SKM-1 (cell line): ENCODE data around the gene SLC1A7.

Experiments
- DNase-seq: peaks from one replicate; lab custom pipeline; 2025; ENCODE audit not compliant: unreplicated experiment; lab: John Stamatoyannopoulos, UW

SLC1A7 gene

DNA sequence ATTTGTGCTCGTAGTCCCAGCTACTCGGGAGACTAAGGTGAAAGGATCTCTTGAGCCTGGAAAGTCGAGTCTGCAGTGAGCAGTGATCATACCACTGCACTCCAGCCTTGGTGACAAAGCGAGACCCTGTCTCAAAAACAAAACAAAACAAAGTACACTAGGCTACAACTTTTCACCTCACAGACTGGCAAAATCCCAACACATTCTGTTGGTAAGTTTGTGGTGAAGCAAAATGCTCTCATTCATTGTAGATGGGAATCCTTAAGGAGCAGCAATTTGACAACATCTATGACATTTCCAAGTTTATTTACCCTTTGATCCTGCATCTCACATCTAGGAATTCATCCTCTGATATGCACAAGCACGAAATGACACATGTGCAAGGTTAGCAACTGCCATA is 20.2 kb upstream of the SLC1A7 start:
- no peak for DNase-seq

DNA sequence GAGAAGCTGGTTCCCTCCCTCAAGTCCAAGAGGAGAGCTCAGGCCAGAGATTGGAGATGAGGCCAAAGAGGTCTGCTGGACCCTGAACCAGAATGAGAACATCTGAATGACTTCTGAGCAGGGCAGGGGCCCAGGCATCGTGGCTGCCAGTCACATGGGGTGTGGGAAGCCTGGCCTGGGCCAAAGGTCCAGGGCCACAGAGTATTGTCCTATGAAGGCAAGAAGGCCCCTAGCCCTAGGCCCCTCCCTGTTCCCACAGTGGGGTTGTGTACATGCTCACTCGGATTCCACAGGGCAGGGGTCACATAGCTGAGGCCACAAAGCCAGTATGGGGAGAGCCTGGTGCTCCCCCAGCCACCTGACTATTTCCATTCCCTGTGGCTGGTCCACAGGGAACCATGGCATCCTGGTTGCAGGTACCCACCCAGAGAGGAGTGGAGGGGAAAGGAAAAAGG is 18.5 kb upstream of the SLC1A7 start:
- no peak for DNase-seq

DNA sequence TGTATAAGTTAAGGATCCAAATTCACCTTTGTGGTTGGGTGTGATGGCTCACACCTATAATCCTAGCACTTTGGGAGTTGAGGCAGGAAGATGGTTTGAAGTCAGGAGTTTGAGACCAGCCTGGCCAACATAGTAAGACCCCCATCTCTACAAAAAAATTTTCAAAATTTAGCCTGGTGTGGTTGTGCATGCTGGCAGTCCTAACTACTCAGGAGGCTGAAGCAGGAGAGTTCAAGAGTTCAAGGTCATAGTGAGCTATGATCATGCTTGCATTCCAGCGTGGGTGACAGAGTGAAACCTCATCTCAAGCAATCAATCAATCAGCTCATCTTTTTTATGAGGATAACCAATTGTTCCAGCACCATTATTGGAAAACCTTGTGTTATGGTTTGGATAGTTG is 16.5 kb upstream of the SLC1A7 start:
- no peak for DNase-seq

DNA sequence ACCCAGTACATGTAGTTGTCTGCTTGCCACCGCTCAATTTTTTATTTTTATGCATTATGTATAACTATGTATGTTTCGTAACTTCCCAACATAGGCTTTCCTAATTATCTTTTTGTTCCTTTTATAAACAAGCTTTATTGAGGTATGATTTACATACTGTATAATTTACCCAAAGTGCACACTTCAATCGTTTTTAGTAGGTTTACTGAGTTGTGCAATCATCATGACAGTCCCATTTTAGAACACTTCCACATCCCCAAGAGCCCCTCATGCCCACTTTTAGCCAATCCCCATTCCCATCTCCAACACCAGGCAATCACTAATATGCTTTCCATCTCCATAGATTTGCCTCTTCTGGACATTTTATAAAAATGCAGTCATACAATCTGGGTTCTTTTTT is 14.3 kb upstream of the SLC1A7 start:
- no peak for DNase-seq

DNA sequence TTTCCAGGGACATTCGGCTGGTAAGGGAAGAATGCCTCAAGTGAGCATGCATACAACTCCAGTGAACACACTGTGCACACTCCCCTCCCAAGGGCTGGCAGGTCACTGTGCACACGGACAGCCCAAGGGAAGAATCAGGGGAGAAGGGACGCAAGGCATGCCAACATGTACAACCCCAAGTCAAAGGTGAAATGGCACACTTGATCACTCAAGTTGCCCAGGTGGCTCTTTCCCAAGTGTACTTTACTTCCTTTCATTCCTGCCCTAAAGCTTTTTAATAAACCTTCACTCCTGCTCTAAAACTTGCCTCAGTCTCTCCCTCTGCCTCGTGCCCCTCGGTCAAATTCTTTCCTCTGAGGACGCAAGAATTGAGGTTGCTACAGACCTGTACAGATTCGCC is 13.5 kb upstream of the SLC1A7 start:
- no peak for DNase-seq

DNA sequence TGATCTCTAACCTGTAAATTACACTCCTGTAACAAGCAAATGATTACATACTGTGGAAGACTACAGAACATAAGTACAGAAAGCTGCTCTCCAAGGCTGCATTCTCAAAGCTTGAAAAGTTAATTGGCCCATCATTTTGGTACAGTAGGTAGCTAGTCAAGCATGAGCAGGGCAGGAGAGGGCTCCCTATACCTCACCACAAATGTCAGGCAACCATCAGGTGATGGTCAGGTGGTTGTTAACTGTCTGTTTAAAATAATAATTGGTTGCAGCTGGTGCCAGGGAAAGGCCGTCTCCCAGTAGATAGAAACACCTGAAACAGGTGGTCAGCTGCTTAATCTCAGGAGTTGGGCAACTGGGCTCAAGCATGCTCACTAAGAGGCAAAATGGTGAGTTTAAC is 13.1 kb upstream of the SLC1A7 start:
- DNase-seq: no peak

DNA sequence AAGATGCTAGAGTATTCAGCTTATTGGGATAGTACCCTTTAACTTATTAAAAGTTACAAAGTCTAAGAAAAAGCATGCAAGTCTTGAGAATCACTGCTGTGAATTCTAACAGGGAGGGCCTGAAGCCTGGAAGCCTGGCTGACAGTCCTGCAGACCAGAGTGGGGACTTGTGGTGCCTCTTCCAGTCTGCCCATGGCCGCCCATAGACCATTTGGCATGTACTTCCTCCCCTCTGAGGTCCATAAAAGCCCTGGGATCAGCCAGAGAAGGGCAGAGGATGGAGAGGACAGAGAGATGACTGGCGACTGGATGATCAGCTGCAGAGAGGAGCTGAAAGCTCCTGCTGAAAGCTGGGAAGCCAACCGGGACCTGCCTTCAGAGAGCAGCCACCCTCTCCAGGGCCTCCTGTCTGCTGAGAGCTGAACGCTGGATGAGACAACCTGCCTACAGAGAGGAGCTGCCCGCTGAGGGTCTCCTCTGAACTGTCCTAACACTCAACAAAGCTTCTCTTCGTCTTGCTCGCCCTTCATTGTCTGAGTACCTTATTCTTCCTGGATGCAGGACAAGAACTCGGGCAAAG is 12.5 kb upstream of the SLC1A7 start:
- no peak for DNase-seq

DNA sequence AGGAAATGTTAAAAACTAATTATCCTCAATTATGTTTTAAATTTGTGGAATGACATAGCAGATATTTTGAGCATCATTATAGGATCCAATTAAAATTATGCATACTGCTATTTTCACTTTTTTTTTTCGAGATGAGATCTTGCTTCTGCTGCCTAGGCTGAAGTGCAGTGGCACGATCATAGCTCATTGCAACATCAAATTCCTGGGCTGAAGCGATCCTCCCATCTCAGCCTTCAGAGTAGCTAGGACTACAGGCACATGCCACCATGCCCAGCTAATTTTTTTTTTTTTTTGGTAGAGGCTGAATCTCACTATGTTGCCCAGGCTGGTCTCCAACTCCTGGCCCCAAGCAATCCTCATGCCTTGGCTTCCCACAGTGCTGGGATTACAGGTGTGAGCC is 11.3 kb upstream of the SLC1A7 start:
- DNase-seq: no peak

DNA sequence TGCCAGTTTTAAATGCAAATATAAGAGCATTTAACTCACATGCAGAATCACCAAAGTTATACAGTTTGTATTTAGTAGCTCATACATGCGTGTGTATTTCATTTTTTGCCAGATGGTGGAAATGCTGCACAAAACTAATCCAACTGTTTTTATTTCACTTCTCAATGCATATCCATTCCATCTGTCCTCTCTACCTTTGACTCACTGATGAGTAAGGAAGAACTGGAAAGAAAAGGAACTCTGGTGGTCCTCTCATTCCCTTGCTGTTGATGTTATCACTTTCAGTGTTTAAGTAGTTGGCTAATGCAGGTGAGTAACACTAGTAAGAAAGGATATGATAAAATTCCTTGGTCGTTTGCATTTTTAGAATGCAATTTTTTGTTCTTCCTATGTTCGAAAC is 5.7 kb upstream of the SLC1A7 start:
- no peak for DNase-seq

DNA sequence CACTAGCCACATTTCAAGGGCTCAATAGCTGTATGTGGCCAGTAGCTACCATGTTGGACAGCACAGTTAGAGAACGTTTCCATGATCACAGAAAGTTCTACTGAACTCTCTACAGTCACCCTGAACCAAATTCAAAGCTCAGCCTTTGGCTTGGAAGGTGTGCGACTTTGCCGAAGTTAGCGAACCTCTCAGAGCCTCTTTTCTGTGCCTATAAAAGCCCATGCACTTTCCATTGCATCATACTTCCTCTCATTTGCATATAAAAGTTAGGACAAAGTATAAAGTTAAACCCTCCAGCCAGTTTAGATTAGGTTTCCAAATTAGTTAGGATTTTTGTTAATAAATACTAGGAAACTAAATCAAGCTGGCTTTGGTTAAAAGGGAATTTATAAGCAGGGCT is 4.7 kb upstream of the SLC1A7 start:
- DNase-seq: no peak

DNA sequence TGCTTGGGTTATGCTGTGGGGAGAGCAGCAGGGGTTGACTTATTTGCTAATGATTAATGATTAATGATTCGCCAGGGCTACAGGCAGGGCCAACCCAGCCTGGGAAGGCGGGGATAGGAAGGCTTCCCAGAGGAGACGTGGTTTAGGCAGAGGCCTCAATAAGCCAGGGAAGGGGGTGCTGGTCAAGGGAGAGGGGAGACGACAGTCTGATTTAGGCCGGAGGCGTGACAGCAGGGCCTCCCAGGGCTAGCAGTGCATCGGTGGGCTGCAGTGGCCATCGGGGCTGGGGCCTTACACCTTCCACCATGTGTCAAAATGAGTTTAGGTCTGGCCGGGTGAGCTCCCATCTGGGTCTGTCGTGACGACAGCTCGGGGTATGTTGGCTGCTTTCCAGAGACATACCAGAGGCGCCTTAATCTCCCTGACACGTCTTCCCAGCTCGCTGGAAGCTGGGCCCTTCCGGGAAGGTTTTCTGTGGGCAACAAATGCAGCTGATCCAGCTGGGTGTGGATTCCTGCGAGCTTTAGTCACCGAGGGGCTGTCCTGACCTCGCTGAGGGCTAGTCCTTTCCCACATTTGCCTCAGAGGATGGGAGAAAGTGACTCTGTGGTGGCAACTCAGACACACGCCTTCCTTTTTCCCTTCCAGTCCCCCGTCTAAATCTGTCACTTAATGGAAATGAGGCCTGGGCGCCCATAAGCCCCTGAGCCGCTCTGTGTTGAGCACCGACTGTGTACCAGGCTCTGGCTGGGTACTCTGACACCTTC is 3.7 kb upstream of the SLC1A7 start:
- no peak for DNase-seq

DNA sequence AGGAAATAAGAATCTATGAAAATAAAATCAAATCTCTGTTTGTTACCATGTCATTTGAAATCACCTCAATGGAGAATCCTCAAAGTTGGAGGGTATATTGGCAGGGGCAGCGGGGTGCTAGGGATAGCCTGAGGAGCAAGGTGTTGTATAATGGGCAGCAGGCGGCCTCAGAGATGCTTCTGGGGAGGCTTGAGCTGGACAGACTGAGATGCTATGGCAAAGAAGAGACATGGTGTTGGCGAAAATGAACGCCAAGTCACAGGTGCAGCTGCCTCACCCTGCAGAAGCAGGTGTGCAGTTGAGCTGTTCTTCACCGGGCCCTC is 3.1 kb upstream of the SLC1A7 start:
- DNase-seq: no peak

DNA sequence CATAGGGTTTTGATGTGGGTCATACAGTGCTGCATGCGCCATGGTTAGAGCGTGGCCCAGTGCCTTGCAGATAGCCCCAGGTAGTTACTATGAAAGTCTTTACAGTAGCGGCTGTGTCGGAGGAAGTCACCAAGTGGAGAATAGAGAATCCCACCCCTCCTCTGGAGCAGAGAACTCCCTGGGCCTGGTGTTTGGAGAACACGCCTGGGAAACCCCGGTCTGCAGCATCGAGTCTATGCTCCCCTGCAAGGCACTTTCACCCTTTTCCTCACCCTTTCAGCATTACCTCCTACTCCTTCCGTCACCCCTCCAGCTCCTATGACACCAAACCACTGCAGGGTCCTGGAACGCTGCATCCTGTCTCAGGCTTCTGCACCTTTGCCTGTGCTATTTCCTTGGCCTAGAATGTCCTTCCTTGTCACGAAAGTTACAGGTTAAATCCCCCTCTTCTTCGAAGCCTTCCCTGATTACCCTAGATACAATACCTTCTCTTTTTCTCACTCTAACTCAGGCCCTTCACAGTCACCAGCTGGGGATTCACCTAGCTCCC is 2.7 kb upstream of the SLC1A7 start:
- no peak for DNase-seq

DNA sequence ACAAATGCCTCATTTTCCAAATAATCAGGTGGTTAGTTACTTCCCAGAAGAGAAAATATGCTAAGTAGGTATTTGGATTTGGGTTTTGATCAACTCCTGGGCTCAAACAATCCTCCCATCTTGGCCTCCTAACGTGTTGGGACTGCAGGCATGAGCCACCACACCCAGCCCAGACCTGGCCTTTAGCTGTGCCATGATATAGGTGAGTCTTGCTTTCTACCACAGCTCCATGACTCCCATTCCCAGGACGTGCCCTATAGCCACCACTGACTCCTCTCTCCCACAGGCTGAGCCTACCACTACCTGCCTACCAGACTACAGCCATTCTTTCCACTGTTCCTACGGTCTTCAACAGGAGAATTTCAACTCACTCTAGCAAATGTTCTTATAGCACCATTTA is 1.8 kb upstream of the SLC1A7 start:
- DNase-seq: no peak

DNA sequence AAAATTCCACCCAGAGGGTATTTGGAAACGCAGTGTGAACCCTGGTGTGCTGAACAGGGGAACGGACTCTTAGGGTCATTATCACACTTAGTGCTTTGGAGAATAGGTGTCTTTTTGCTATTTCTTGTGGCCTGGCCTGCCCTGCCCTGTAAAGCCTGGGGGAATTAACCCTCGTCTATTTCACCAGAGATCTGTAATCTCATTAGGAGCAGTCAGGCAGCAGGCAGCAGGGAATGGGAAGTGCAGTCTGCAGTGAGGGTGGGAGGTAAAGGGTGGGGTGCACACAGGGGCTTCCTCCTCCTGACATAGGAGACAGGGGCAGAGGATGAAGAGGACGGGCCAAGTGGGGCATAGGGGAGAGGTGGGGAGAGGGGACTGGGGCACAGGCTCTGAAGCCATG is 1.1 kb upstream of the SLC1A7 start:
- no peak for DNase-seq

DNA sequence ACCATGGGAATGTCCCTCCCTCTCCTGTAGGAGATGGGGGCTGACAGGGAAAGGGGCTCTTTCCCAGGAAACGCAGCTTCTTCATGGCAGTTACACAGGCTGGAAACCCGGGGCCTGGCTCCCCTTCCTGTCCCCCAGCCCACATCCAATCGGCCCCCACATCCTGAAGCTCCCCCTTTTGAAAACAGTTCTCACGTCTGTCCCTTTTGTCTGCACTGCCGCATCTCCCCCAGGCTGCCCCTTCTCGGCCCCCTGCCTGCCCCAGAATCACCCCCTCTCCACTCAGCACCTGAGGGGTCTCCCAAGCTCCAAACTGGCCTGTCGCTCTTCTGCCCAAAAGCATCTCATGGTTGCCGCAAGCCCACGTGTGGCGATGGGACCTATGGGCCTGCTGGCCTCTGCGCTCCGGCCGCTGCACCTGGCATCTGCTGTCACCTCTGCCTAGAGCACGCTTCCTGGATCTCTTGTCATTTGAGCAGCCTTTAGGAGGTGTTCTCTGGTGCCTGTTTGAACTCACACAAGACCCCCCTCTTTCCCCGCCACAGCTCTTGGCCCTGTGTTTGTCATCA is 867 bp downstream of the SLC1A7 start:
- DNase-seq: no peak

DNA sequence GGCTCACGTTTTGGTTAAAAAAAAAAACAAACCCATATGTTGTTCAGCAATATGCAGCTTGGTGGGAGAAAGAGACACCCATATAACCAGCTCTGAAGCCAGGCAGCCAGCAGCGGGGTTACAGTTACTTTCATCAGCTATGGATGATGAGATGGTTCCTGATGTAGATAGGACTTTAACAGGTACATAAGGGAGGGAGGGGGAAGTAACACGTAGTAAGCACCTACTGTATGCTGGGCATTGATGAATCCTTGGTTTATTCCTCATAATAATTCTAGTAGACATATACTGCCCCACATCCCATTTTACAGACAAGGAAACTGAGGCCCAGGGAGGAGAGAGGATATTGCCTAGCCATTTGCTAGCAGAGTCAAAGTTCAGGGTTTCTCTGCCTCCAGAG is 2.0 kb downstream of the SLC1A7 start:
- no peak for DNase-seq

DNA sequence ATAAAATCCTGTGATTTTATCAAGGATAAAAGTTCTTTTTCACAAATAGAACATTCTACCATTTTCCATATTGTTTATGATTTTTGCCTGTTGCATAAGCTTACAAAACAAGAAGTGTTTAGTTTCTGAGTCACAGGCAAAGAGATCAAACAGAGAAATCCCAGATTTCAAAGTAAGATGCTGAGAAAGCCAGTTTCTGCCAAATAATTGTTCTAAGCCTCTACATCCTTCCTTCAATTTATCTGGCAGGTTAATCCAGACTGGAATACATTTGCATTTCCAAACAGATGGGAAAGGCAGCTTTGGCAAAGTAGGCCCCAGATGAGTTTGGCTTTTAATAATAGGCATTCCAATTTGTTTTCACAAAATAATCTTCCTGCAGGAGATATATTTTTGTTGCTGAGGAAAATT is 2.5 kb downstream of the SLC1A7 start:
- DNase-seq: no peak

DNA sequence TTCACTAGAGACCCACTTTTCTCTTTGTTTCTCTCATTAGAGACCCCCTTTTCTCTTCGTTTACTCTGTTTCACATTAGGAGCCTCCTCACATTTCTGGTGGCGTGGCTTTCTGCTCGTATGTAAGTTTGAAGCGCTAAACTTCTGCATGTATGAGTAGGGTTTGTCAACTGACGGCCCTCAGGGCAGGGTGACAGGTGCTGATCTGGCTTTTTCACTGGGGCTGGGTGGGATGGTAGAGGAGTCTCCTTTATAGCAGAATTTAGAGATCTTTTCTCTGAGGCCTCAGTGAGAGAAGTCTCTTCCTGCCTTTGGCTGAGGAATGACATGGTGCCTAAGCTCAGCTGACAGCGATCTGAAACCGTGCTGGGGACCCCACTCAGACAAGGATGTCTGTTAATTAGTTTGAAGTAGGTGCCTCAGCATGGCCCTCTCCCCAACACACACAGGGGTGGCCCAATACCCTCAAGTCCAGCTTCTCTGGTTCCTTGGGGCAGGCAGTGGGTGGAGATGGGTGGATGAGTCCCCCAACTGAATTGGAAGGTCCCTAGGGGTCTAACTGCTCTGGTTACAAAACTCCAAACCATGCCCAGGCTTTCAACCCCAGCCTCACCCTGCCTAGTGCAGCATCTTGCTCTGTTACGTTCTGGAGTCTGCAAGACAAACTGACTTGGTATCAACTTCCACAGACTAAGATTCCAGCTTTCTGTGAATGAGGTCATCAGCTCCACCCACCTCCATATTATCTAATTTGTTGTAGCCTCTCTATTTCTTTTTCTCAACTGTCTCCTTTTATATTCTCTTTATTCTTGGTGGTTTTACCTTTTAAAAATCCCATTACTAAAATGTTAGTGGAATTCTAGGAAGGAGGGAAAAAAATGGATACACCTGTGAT is 3.2 kb downstream of the SLC1A7 start:
- DNase-seq: no peak

DNA sequence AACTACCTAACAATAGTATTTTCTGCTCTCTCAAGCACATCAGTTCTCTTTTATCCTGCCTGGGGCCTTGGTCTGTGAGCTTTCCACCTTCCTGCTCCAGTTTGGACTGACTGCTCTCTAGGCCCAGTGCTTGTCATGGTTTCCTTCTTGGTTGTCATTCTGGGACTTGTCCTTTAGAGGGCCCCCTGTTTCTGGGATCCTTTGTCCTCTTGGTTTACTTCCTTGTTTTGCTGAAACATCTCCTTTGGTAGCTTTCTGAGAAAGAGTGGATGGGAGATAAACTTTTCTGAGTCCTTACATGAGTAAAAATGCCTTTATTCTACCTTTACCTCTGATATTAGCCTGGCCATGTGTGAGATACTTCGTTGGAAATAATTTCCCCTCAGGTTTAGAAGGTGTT is 4.7 kb downstream of the SLC1A7 start:
- no peak for DNase-seq

DNA sequence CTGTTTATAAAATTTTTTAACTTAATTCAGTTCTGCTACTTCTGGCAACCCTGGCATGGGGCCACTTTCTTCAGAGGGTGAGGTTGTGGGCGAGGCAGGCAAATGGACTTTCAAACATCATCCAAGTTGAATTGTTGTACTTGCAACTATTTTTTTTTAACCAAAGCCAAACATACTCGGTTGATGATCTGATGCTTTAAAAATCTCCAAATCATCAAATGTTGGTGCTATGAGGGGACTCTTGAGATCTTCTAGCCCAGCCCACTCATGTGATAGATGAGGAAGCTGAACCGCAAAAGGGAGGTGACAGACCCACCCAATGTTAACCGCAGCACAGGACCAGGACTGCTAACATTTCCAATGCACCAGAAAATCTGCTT is 6.7 kb downstream of the SLC1A7 start:
- DNase-seq: no peak
